ENCODE results near the gene MARCHF10.

Gene MARCHF10

GRCh38 chr17:62718429-62718828 lies 89.7 kb downstream of the MARCHF10 start:
- TF ChIP-seq GATA1 (IDR thresholded peaks at IDR 0.05; ENCODE audit: low read depth, low read length) (no peak), POLR2A (IDR thresholded peaks at IDR 0.05; ENCODE audit: low read length) (no peak)
- DNase-seq, result no peak

DNA sequence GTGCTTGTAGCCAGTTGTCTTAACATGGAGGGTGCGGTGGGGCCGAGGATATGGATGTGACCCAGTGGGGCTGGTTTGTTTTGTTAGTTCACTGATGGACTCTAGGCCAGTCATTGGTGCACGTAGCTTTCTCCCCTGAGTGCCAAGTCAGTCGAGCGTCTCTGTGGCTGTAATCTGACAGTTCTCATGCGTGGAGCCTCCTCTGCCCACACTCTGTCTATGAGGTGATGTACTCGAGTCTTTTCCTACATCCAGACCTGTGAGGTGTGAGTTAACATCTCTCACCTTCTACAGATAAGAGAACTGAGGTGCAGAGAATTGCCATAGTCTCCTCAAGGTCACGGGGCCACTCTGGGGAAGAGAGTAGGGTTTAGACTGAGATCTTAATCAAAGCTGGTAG lies 90.2 kb downstream of the MARCHF10 start:
- no peak for TF ChIP-seq POLR2A (IDR thresholded peaks at IDR 0.05; ENCODE audit: low read length)
- TF ChIP-seq GATA1 (IDR thresholded peaks at IDR 0.05; ENCODE audit: low read depth, low read length), result no peak
- no peak for DNase-seq

GRCh38 chr17:62717589-62717855 lies 90.6 kb downstream of the MARCHF10 start:
- TF ChIP-seq POLR2A (IDR thresholded peaks at IDR 0.05; ENCODE audit: low read length) (no peak), GATA1 (IDR thresholded peaks at IDR 0.05; ENCODE audit: low read depth, low read length) (no peak)
- no peak for DNase-seq

GRCh38 chr17:62716834-62717588 lies 91.1 kb downstream of the MARCHF10 start:
- DNase-seq, result no peak
- no peak for TF ChIP-seq POLR2A (IDR thresholded peaks at IDR 0.05; ENCODE audit: low read length)

GRCh38 chr17:62715882-62716390 lies 92.2 kb downstream of the MARCHF10 start:
- TF ChIP-seq POLR2A (IDR thresholded peaks at IDR 0.05; ENCODE audit: low read length) (no peak), GATA1 (IDR thresholded peaks at IDR 0.05; ENCODE audit: low read depth, low read length) (no peak)
- no peak for DNase-seq

DNA sequence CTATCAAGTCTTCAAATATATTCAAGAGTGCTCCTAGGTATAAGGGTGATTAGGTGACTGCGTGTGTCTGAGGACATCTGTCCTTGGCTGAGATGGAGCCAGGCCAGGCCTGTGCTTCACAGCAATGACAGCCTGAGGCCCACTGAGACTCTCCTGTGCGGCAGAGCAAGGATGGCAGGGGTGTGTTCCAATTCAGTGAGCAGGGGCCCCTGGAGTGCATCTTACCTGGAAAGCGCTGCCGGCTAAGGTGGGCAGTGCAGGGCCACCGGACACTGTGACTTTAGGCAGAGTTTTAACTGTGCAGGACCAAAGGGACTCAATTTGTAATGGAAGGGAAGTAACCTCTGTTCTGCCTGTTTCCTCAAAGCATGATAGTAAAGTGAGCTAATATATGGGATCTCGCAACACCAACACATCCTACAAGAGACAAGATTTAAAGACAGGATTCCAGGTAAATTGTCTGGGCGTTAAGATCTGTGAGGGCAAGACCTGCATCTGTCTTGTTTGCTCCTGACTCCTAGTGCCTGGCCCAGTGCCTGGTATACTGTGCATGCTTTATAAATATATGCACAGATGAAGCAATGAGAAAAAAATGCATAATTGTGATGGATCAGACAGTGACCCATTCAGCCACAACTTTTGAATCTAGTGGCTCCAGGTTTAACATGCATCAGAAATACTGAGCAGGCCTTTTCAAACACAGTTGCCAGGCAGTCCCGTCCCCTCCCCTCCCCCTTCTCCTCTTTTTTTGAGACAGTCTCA lies 93.9 kb downstream of the MARCHF10 start:
- DNase-seq, result no peak
- TF ChIP-seq GATA1 (IDR thresholded peaks at IDR 0.05; ENCODE audit: low read depth, low read length), result no peak
- TF ChIP-seq POLR2A (IDR thresholded peaks at IDR 0.05; ENCODE audit: low read length), result no peak

GRCh38 chr17:62713086-62713881 lies 94.8 kb downstream of the MARCHF10 start:
- no peak for TF ChIP-seq GATA1 (IDR thresholded peaks at IDR 0.05; ENCODE audit: low read depth, low read length)
- no peak for TF ChIP-seq POLR2A (IDR thresholded peaks at IDR 0.05; ENCODE audit: low read length)
- DNase-seq, result no peak

- TF ChIP-seq POLR2A (IDR thresholded peaks at IDR 0.05; ENCODE audit: low read length) (no peak), GATA1 (IDR thresholded peaks at IDR 0.05; ENCODE audit: low read depth, low read length) (no peak)
- no peak for DNase-seq
Observed at GRCh38 chr17:62712171-62712581, 95.9 kb downstream of the MARCHF10 start.

- TF ChIP-seq POLR2A (IDR thresholded peaks at IDR 0.05; ENCODE audit: low read length), result no peak
- no peak for TF ChIP-seq GATA1 (IDR thresholded peaks at IDR 0.05; ENCODE audit: low read depth, low read length)
Observed at GRCh38 chr17:62708587-62708986, 99.5 kb downstream of the MARCHF10 start.

DNA sequence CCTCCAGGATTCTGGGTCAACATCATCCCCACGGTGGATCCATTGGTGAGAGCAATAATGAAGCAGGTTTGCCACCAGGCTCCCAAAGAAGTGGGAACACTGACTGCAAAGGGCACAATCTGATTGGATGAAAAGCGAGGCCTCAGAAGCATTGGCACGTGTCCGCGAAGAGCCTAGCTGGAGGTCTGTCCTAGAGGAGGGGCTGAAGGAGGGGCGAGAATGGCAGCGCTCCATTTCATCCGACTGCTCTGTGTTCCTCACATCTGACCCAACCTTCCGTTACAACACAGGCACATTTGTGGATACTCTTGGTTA lies 100.7 kb downstream of the MARCHF10 start:
- no peak for DNase-seq
- TF ChIP-seq POLR2A (IDR thresholded peaks at IDR 0.05; ENCODE audit: low read length) (no peak), GATA1 (IDR thresholded peaks at IDR 0.05; ENCODE audit: low read depth, low read length) (no peak)

More at GRCh38 chr17:62708587-62708986, 99.5 kb downstream of the MARCHF10 start:
- no peak for DNase-seq

DNA sequence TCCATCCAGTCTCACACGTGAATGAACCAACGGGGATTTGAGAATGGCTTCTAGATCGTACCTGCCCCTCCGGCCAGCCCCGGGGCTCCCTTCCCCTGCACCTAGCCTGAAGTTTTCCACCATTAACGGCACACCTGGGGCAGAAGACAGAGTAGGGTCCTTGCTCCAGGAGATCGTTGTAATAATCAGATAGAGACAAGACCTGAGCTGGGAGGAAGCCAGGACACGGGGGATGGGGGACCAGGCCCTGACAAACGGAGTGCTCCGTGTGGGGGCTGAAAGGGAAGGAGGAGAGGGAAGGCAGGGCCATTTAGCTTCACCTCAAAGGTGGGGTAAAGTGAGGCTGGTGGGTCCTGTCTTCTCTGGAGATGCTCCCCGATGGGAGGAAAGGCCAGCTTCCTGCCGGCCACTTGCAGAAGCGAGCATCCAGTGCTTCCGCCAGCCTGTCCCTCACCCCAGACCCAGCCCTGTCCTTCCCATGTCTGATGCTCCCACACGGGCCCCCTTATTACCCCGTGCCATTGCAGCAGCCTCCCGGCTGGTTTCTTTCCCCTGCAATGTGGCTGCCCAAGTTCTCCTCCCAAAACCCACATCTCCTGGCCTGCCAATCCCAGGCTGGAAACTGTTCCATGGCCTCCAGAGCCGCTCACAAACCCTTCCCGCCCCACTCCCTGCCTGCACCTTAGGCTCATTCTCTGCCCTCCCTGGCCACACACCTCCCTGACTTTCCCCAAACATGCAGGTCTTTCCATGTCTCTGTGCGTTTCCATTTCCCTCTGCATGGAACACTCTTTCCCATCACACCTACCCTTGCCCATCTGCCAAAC lies 101.3 kb downstream of the MARCHF10 start:
- DNase-seq, result no peak
- TF ChIP-seq GATA1 (IDR thresholded peaks at IDR 0.05; ENCODE audit: low read depth, low read length), result no peak
- TF ChIP-seq POLR2A (IDR thresholded peaks at IDR 0.05; ENCODE audit: low read length), result no peak

DNA sequence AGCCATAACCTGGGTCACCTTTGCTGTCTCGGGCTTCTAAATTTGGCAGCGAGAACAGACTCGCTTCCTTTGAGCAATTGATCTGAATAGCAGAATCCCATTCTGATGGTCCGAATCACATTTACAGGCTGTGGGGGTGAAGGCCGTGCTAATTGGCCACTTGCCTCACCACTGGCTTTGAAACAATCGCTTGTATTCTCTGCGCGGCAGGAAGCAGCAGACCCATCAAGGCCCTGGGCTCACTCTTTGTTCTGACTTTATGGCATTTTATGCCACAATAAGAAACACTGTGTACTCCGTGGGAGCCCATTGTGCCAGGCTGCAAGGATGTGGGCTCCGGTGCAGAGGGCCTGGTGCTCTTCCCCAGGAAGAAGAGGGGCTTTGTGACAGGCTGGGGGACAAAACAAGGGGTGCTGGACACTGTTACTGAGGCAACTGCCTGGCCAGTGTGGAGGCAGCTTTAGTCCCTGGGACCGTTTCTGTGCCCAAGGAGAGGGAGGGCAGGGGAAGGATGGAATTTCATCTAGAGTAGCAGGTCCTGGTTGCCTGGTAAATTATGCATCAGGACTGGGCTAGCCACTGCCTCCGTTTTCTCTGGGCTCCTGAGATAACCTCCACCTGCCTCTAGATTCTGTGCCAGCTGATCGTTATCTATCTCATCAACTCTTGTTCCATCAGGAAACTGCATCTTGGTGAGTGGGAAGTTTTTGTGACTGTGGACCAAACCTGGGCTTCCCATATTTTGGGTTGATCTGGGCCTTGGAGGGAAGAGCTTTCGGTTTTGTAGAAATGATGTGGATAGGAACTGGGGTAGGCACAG lies 102.1 kb downstream of the MARCHF10 start:
- no peak for DNase-seq
- TF ChIP-seq POLR2A (IDR thresholded peaks at IDR 0.05; ENCODE audit: low read length), result no peak
- no peak for TF ChIP-seq GATA1 (IDR thresholded peaks at IDR 0.05; ENCODE audit: low read depth, low read length)
